Measurements from ENCODE around the gene TENM4.

TENM4 gene

GRCh38 chr11:78748918-78749690, 691.7 kb downstream of the TENM4 start:
- no peak for DNase-seq (ENCODE audit: low read depth in 3 of 3)

GRCh38 chr11:78744949-78745348, 695.9 kb downstream of the TENM4 start:
- DNase-seq (ENCODE audit: low read depth in 3 of 3), result no peak

GRCh38 chr11:78744202-78744601, 696.6 kb downstream of the TENM4 start:
- DNase-seq (ENCODE audit: low read depth in 3 of 3), result no peak

GRCh38 chr11:78742430-78742829, 698.4 kb downstream of the TENM4 start:
- DNase-seq (ENCODE audit: low read depth in 3 of 3), result no peak

GRCh38 chr11:78741741-78742140, 699.1 kb downstream of the TENM4 start:
- DNase-seq (ENCODE audit: low read depth in 3 of 3), result no peak

- no peak for DNase-seq (ENCODE audit: low read depth in 3 of 3)
These were observed 700.4 kb downstream of the TENM4 start for GRCh38 chr11:78740199-78741071.

- DNase-seq (ENCODE audit: low read depth in 3 of 3), result no peak
These were observed 702.9 kb downstream of the TENM4 start for GRCh38 chr11:78737891-78738290.

- DNase-seq (ENCODE audit: low read depth in 3 of 3), result no peak
These were observed 703.5 kb downstream of the TENM4 start for GRCh38 chr11:78737301-78737700.

- DNase-seq (ENCODE audit: low read depth in 3 of 3), result no peak
These were observed 705.1 kb downstream of the TENM4 start for GRCh38 chr11:78735711-78736110.

- no peak for DNase-seq (ENCODE audit: low read depth in 3 of 3)
These were observed 707.8 kb downstream of the TENM4 start for GRCh38 chr11:78733031-78733430.

- DNase-seq (ENCODE audit: low read depth in 3 of 3), result no peak
These were observed 708.6 kb downstream of the TENM4 start for GRCh38 chr11:78732246-78732645.

GRCh38 chr11:78731027-78731426, 709.8 kb downstream of the TENM4 start:
- no peak for DNase-seq (ENCODE audit: low read depth in 3 of 3)

- DNase-seq (ENCODE audit: low read depth in 3 of 3), result no peak
These were observed 710.5 kb downstream of the TENM4 start for GRCh38 chr11:78730267-78730824.

- no peak for DNase-seq (ENCODE audit: low read depth in 3 of 3)
These were observed 713.0 kb downstream of the TENM4 start for GRCh38 chr11:78727816-78728215.

GRCh38 chr11:78725200-78725599, 715.6 kb downstream of the TENM4 start:
- no peak for DNase-seq (ENCODE audit: low read depth in 3 of 3)

GRCh38 chr11:78722786-78723185, 718.0 kb downstream of the TENM4 start:
- no peak for DNase-seq (ENCODE audit: low read depth in 3 of 3)

- no peak for DNase-seq (ENCODE audit: low read depth in 3 of 3)
These were observed 720.4 kb downstream of the TENM4 start for GRCh38 chr11:78720281-78720989.

- no peak for DNase-seq (ENCODE audit: low read depth in 3 of 3)
These were observed 723.8 kb downstream of the TENM4 start for GRCh38 chr11:78717041-78717440.

GRCh38 chr11:78715639-78716311, 725.1 kb downstream of the TENM4 start:
- DNase-seq (ENCODE audit: low read depth in 3 of 3), result peak; percentile 17 to 37 (median 32)

GRCh38 chr11:78714539-78714938, 726.3 kb downstream of the TENM4 start:
- DNase-seq (ENCODE audit: low read depth in 3 of 3), result no peak

- DNase-seq (ENCODE audit: low read depth in 3 of 3), result no peak
These were observed 729.1 kb downstream of the TENM4 start for GRCh38 chr11:78711735-78712134.

Data from stimulated activated CD4-positive, alpha-beta T cell treated with anti-CD3 and anti-CD28 coated beads, TNF-alpha, amount 100 ng/mL, for 48 hours (primary cell).